ENCODE measurements around the gene DIPK1A.

DNA sequence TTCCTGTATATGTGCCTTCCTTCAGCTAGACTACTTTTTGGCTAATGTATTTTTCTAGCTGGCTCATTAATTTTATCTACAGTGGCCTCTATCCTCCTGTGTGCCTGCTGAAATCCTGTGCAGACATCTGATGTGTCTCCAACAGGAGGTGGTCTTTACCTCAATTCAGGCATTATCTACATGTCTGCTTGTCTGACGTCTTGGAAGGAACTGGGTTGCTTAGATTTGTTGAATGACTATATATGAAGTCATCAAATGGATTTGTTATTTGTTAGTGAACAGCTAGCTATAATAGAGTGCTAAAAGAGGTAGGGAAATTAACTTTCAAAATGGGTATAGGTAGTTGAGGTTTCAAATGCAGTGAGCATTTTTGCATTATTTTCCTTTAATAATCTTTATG, 122.7 kb downstream of the DIPK1A start:
- TF ChIP-seq, protein P1, sequence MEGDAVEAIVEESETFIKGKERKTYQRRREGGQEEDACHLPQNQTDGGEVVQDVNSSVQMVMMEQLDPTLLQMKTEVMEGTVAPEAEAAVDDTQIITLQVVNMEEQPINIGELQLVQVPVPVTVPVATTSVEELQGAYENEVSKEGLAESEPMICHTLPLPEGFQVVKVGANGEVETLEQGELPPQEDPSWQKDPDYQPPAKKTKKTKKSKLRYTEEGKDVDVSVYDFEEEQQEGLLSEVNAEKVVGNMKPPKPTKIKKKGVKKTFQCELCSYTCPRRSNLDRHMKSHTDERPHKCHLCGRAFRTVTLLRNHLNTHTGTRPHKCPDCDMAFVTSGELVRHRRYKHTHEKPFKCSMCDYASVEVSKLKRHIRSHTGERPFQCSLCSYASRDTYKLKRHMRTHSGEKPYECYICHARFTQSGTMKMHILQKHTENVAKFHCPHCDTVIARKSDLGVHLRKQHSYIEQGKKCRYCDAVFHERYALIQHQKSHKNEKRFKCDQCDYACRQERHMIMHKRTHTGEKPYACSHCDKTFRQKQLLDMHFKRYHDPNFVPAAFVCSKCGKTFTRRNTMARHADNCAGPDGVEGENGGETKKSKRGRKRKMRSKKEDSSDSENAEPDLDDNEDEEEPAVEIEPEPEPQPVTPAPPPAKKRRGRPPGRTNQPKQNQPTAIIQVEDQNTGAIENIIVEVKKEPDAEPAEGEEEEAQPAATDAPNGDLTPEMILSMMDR (conservative IDR thresholded peaks at IDR 0.05 in 1 of 2, IDR thresholded peaks at IDR 0.05 in 1 of 2; ENCODE audit: low read depth in 1 of 2, low read length in 2 of 2), result no peak
- no peak for TF ChIP-seq EZH2 (IDR thresholded peaks at IDR 0.05; ENCODE audit: low read length, missing control alignments)

Measured in fibroblast of lung (primary cell).